Measurements from ENCODE around the gene PARD6B.
"Not testable (repeated sequence)": the region's sequence is repeated elsewhere in the genome, so short reads cannot be mapped to it uniquely, and the experiment has no call there.

The PARD6B gene

DNA sequence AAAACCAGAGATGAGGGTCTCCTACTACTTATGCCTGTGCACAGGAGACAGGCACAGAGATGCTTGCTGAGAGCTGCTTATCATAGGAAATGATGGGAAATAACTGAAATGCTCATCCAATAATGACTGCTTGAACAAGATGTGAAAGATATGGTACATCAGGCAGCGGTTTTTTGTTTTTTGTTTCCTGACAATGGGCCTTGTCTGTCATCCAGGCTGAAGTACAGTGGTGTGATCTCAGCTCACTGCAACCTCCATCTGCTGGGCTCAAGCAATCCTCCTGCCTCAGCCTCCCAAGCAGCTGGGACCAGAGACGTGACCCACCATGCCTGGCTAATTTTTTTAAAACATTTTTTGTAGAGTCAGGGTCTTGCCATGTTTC, 38.8 kb upstream of the PARD6B start:
- H3K27ac ChIP-seq (ENCODE audit: low read depth, low read length): no peak overlapping the region
- H3K27me3 ChIP-seq (ENCODE audit: control insufficient read depth, insufficient read depth, low read length): no peaks in the 10 kb centered on the region
- H3K9ac ChIP-seq (ENCODE audit: low read depth, low read length): peak overlapping the region; percentile 41; the same call in 1 of the 2 replicates
- H3K36me3 ChIP-seq (ENCODE audit: control insufficient read depth, insufficient read depth, low read length): no peaks in the 10 kb centered on the region
- no peak overlapping the region for H3K4me3 ChIP-seq (ENCODE audit: low read depth, low read length)
- H3K9me3 ChIP-seq (ENCODE audit: control insufficient read depth, insufficient read depth, low read length): no peaks in the 10 kb centered on the region
- H3K4me1 ChIP-seq (ENCODE audit: control insufficient read depth, insufficient read depth, low read length): peaks cover 32% of the 10 kb centered on the region

DNA sequence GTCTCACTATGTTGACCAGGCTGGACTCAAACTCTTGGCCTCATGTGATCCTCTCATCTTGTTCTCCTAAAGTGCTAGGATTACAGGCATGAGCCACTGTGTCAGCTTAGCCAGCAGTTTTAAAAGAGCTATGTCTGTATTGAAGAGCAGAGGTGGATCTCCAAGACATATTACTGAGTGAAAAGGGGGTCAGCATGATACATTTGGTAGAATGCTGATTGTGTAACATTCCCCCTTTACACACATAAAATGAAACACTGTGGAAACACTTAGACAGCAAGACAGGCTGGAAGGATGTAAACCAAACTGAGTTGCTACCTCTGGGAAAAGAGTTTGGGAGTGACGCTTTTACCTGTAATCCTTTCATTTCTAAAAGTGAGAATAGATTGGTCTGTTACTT, 38.4 kb upstream of the PARD6B start:
- no peaks in the 10 kb centered on the region for H3K36me3 ChIP-seq (ENCODE audit: control insufficient read depth, insufficient read depth, low read length)
- H3K4me1 ChIP-seq (ENCODE audit: control insufficient read depth, insufficient read depth, low read length): peaks cover 32% of the 10 kb centered on the region
- no peak overlapping the region for H3K4me3 ChIP-seq (ENCODE audit: low read depth, low read length)
- H3K27me3 ChIP-seq (ENCODE audit: control insufficient read depth, insufficient read depth, low read length): no peaks in the 10 kb centered on the region
- no peak overlapping the region for H3K9ac ChIP-seq (ENCODE audit: low read depth, low read length)
- no peaks in the 10 kb centered on the region for H3K9me3 ChIP-seq (ENCODE audit: control insufficient read depth, insufficient read depth, low read length)
- H3K27ac ChIP-seq (ENCODE audit: low read depth, low read length): no peak overlapping the region

DNA sequence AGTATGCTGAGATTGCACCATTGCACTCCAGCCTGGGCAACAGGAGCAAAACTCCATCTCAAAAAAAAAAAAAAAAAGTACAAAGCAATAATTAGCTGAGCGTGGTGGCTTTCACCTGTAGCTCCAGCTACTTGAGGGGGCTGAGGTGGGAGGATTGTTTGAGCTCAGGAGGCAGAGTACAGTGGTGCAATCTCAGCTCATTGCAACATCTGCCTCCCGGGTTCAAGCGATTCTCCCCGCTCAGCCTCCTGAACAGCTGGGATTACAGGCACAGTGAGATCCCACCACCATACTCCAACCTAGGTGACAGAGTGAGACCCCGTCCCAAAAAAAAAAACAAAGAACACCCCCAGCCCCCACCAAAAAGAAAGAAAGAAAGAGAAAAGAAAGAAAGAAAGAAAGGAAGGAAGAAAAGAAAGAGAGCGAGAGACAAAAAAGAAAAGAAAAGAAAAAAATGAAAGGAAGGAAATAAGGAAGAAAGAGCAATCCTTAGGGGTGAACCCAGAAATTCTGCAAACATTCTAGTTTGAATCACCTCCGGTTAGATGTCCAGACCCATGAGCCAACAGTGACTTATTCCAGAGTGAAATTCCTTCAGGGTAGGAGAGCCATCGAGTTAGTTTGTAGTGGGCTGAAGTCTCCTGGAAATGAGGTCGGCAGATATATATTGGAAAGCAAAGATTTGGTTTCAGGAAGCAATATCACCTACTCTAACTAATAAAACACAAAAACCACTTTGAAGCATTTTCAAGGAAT, 36.8 kb upstream of the PARD6B start:
- no peaks in the 10 kb centered on the region for H3K27me3 ChIP-seq (ENCODE audit: control insufficient read depth, insufficient read depth, low read length)
- H3K36me3 ChIP-seq (ENCODE audit: control insufficient read depth, insufficient read depth, low read length): no peaks in the 10 kb centered on the region
- no peak overlapping the region for H3K4me3 ChIP-seq (ENCODE audit: low read depth, low read length)
- H3K9me3 ChIP-seq (ENCODE audit: control insufficient read depth, insufficient read depth, low read length): no peaks in the 10 kb centered on the region
- H3K4me1 ChIP-seq (ENCODE audit: control insufficient read depth, insufficient read depth, low read length): peaks cover 29% of the 10 kb centered on the region
- no peak overlapping the region for H3K9ac ChIP-seq (ENCODE audit: low read depth, low read length)
- no peak overlapping the region for H3K27ac ChIP-seq (ENCODE audit: low read depth, low read length)

DNA sequence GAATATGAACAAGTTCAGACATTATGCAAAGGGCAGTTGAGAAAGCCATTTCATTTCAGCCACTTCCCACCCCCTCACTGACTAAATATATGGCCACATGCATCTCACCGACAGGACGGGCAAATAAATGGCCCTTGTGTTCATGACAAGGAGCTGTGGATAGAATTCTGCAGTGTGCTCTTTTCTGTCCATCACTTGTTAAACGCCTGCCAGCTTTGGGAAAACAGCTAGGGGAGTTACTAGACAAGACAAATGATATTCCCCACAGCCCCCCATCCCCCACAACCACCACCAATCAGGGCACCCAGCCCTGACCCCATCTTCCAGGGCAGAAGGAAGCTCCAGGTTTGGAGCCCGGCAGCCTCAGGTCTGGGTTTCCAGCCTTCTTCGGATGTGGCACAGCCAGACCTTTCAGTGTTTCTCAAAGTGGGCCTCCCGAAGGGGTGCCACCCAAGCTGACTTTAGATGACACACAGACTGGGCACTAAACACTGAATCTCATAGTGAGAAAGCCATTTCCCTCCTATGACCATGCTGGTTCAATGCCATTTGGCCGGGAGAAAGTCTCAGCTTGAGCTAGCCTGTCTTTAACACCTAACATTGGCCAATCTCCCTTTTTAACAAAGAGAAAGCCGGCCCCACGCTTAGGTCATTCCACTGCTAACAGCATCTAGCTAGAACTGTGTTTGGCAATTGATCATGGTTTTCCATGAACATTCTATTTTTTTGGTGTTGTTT, 36.1 kb upstream of the PARD6B start:
- no peak overlapping the region for H3K9ac ChIP-seq (ENCODE audit: low read depth, low read length)
- no peak overlapping the region for H3K4me3 ChIP-seq (ENCODE audit: low read depth, low read length)
- H3K27me3 ChIP-seq (ENCODE audit: control insufficient read depth, insufficient read depth, low read length): no peaks in the 10 kb centered on the region
- H3K36me3 ChIP-seq (ENCODE audit: control insufficient read depth, insufficient read depth, low read length): no peaks in the 10 kb centered on the region
- H3K27ac ChIP-seq (ENCODE audit: low read depth, low read length): no peak overlapping the region
- H3K4me1 ChIP-seq (ENCODE audit: control insufficient read depth, insufficient read depth, low read length): peaks cover 22% of the 10 kb centered on the region
- H3K9me3 ChIP-seq (ENCODE audit: control insufficient read depth, insufficient read depth, low read length): no peaks in the 10 kb centered on the region

DNA sequence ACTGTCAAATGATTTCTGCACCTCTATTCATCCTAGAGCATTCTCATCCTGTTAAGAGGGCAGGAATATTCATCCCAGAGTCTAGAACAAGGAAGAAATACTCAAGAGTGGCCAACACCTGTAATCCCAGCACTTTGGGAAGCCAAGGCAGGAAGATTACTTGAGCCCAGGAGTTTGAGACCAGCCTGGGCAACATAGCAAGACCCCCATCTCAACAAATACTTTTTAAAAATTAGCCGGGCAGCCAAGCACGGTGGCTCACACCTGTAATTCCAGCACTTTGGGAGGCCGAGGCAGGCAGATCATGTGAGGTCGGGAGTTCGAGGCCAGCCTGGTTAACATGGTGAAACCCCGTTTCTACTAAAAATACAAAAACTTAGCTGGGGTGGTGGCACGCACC, 33.1 kb upstream of the PARD6B start:
- not testable (repeated sequence) for H3K4me3 ChIP-seq (ENCODE audit: low read depth, low read length); H3K27ac ChIP-seq (ENCODE audit: low read depth, low read length); H3K27me3 ChIP-seq (ENCODE audit: control insufficient read depth, insufficient read depth, low read length); H3K36me3 ChIP-seq (ENCODE audit: control insufficient read depth, insufficient read depth, low read length); H3K9me3 ChIP-seq (ENCODE audit: control insufficient read depth, insufficient read depth, low read length); H3K4me1 ChIP-seq (ENCODE audit: control insufficient read depth, insufficient read depth, low read length); H3K9ac ChIP-seq (ENCODE audit: low read depth, low read length)

DNA sequence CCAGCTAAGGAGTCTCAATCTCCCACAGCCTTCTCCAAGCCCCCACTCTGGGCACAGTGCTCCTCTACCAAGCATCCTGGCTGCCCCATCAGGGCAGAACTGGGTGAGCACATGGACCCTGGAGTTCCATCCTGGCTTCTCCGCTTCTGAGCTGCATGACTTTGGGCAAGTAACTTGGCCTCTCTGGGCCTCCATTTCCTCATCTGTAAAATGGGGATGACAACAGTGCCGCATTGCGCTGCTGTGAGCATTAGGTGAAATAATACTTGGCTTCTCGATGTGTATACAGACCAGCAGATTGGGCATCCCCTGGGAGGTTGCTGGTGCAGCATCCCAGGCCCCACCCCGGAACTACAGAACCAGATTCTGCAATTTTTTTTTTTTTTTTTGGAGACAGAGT, 31.7 kb upstream of the PARD6B start:
- H3K9ac ChIP-seq (ENCODE audit: low read depth, low read length): no peak overlapping the region
- no peaks in the 10 kb centered on the region for H3K9me3 ChIP-seq (ENCODE audit: control insufficient read depth, insufficient read depth, low read length)
- H3K27ac ChIP-seq (ENCODE audit: low read depth, low read length): no peak overlapping the region
- H3K36me3 ChIP-seq (ENCODE audit: control insufficient read depth, insufficient read depth, low read length): no peaks in the 10 kb centered on the region
- H3K4me1 ChIP-seq (ENCODE audit: control insufficient read depth, insufficient read depth, low read length): peaks cover 10% of the 10 kb centered on the region; the same call in 1 of the 2 replicates
- no peaks in the 10 kb centered on the region for H3K27me3 ChIP-seq (ENCODE audit: control insufficient read depth, insufficient read depth, low read length)
- no peak overlapping the region for H3K4me3 ChIP-seq (ENCODE audit: low read depth, low read length)

DNA sequence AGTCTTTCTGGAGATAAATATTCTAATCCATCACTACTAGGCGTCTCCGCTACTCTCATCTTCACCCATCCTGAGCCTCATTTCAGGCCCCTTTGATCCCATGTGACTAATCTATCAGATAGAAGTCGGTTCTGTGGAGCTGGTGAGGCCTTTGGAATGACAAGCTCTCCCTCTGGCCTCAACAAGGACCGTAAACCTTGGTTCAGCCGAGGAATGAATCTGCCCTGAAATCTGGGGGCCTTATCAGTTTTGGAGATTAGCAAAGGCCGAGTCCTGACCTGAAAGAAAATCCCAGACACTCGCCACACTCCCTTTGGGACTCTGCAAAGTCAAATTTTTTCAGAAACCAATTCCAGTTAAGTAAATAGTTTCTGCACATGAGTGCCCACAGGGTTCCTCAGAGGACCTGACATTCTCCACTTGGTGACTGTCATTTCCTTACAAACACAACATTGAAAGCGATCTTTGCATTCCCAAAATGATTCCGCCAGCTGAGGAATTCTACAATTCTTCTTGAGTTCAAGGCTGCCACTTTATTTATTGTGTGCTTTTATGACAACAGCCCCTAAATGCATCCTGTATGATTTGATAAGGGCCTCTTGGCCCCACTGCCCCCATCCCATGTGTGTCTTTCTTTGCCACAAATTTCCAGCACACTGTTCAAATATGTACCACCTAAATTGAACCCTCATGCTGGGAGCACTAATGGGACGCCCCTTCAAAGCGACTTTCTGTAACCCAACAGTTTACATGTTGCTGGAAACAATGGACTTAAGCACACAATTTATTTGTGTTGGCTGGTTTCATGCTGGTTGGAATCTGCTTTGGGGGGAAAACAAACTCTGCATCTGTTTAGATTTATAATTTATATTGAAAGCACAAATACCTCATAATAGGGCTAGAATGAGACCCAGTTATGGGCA, 30.1 kb upstream of the PARD6B start:
- Histone ChIP-seq H3K4me3 (ENCODE audit: low read depth, low read length) (no peak overlapping the region), H3K4me1 (ENCODE audit: control insufficient read depth, insufficient read depth, low read length) (peaks cover 6% of the 10 kb centered on the region; the same call in 1 of the 2 replicates), H3K27me3 (ENCODE audit: control insufficient read depth, insufficient read depth, low read length) (no peaks in the 10 kb centered on the region), H3K9me3 (ENCODE audit: control insufficient read depth, insufficient read depth, low read length) (no peaks in the 10 kb centered on the region), H3K9ac (ENCODE audit: low read depth, low read length) (no peak overlapping the region; the same call in 1 of the 2 replicates), H3K27ac (ENCODE audit: low read depth, low read length) (no peak overlapping the region), H3K36me3 (ENCODE audit: control insufficient read depth, insufficient read depth, low read length) (no peaks in the 10 kb centered on the region)

DNA sequence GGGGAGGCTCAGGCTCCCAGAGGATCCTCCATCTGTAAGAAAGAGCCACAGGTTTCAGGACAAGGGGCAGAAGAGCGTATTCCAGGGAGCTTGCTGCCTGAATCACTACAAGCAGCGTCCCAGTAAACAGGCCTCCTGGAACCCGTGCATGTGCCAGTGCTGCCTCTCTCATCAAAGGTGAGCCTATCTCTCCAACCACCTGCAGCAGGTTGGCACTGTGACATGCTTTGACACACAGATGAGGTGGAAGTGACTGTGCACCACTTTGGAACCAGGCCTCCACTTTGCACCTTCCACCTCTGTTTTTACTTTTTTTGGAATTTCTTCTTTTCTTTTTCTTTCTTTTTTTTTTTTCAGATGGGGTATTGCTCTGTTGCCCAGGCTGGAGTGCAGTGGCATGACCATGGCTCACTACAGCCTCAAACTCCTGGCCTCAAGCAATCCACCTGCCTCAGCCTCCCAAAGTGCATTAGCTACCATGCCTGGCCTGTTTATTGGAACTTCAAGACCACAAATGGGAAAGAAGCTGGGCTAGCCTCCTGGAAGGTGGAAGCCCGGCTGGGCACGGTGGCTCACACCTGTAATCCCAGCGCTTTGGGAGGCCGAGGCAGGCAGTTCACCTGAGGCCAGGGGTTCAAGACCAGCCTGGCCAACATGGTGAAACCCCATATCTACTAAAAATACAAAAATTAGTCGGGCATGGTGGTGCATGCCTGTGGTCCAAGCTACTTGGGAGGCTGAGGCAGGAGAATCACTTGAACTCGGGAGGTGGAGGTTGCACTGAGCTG, 27.5 kb upstream of the PARD6B start:
- H3K36me3 ChIP-seq (ENCODE audit: control insufficient read depth, insufficient read depth, low read length); H3K27me3 ChIP-seq (ENCODE audit: control insufficient read depth, insufficient read depth, low read length); H3K9me3 ChIP-seq (ENCODE audit: control insufficient read depth, insufficient read depth, low read length); H3K4me3 ChIP-seq (ENCODE audit: low read depth, low read length); H3K4me1 ChIP-seq (ENCODE audit: control insufficient read depth, insufficient read depth, low read length); H3K9ac ChIP-seq (ENCODE audit: low read depth, low read length); H3K27ac ChIP-seq (ENCODE audit: low read depth, low read length): not testable (repeated sequence)

DNA sequence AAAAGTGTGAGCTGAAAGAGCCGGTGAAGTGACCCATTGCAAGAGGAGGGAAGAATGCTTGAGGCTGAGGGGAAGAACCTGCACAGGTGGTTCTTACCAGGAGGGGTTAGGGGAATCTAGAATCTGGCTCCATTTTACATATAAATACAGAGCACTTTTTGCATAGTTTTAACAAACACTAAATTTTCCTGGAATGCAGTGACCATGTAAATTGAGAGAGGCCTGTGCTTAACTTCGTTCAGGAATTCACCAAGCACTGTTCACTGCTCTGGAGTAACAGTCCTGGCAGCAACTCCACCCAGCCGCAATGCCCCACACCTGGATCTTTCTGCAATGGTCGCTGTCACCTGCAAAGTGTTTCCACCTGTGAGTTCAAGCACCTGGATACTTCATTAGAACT, 26.9 kb upstream of the PARD6B start:
- peaks cover 6% of the 10 kb centered on the region; the same call in 1 of the 2 replicates for H3K4me1 ChIP-seq (ENCODE audit: control insufficient read depth, insufficient read depth, low read length)
- H3K27ac ChIP-seq (ENCODE audit: low read depth, low read length): no peak overlapping the region
- H3K9ac ChIP-seq (ENCODE audit: low read depth, low read length): no peak overlapping the region
- no peaks in the 10 kb centered on the region for H3K9me3 ChIP-seq (ENCODE audit: control insufficient read depth, insufficient read depth, low read length)
- H3K27me3 ChIP-seq (ENCODE audit: control insufficient read depth, insufficient read depth, low read length): no peaks in the 10 kb centered on the region
- H3K4me3 ChIP-seq (ENCODE audit: low read depth, low read length): no peak overlapping the region
- no peaks in the 10 kb centered on the region for H3K36me3 ChIP-seq (ENCODE audit: control insufficient read depth, insufficient read depth, low read length)

DNA sequence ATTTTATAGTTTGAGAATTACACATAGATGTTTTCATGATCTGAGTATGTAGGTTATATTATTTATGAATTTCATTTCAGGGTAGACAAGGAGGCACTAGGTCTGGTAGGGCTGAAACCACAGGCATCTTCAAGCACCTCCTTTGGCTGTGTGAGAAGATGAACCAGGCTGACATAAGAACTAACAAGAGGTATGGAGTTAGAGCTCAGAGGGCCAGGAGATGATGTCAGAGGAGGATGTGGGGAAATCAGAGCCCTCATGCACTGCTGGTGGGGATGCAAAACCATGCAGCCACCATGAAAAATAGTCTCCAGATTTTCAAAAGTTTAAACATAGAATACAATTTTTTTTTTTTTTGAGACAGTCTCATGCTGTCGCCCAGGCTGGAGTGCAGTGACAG, 26.4 kb upstream of the PARD6B start:
- H3K9me3 ChIP-seq (ENCODE audit: control insufficient read depth, insufficient read depth, low read length): no peaks in the 10 kb centered on the region
- no peak overlapping the region for H3K27ac ChIP-seq (ENCODE audit: low read depth, low read length)
- H3K4me1 ChIP-seq (ENCODE audit: control insufficient read depth, insufficient read depth, low read length): peaks cover 6% of the 10 kb centered on the region; the same call in 1 of the 2 replicates
- no peak overlapping the region for H3K9ac ChIP-seq (ENCODE audit: low read depth, low read length)
- H3K4me3 ChIP-seq (ENCODE audit: low read depth, low read length): no peak overlapping the region
- no peaks in the 10 kb centered on the region for H3K36me3 ChIP-seq (ENCODE audit: control insufficient read depth, insufficient read depth, low read length)
- H3K27me3 ChIP-seq (ENCODE audit: control insufficient read depth, insufficient read depth, low read length): no peaks in the 10 kb centered on the region
